Kidney capillary endothelial cell (primary cell): Measurements from ENCODE around the gene STOML1.

Experiments used
- DNase-seq: peaks from one replicate; pipeline ENCODE4 v3.0.0-alpha.2; 2018; ENCODE audit warnings: low spot score

Gene STOML1

DNA sequence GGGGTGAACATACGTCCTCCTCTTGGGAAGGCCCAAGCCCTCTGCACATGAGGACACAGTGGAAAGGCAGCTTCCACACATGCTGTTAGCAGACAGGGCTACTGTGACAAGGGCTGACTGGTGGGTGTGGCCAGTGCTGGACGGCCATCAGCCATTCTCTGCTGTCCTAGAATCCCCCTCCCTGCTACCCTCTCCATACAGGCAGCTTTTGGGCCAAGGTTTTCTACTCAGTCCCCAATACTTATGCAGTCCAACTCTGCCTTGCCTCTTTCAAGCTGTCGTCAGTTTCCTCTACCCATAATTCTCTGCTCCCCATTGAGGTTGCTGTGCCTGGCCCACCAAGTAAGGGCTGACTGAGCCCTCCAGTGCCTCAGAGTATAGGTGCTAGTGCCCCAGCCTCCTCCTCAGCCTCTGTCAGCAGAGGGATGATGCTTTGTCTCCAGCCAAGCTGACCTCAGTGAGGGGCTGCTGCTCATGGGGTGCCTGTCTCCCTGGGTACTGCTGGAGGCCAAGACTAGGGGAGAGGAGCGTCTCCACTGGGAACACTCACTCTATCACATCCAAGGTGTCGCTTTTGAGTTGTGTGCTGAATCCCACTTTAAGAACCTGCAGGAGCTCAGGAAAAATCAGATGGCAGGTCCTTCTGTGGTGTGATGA is 63.0 kb downstream of the STOML1 start:
- no peak for DNase-seq
